HCT116 (cell line): Measurements from ENCODE around the gene SPRED2. TPM values are rescaled to one million over a fixed set of nuclear protein-coding genes. Genes with fewer than 3 reads are reported as not detected.

ENCODE experiments used
- ATAC-seq: fragments of 200-7000 bp; cut with Tn5 transposase; 2 replicates; pipeline ENCODE4 v1.9.1; 2020; ENCODE audit warnings: mild to moderate bottlenecking, moderate library complexity
- BruUV-seq: library from RNA; stranded (reverse); fragments of 400-500 nt; replicated peaks from 2 replicates; lab custom pipeline; 2021; lab: Mats Ljungman, UMichigan
- CTCF ChIA-PET: fragments of 300-600 bp; sonication (Branson Sonifier 250); formaldehyde crosslinking; loops from one replicate; lab custom pipeline; 2021; ENCODE audit warnings: antibody characterized with exemption; lab: Charles Lee
- POLR2A ChIA-PET: fragments of 300-600, 350-600 bp; sonication (Branson Sonifier 250); formaldehyde crosslinking; loops from one replicate; lab custom pipeline; 2021; ENCODE audit warnings: antibody characterized with exemption; lab: Charles Lee
- RAD21 ChIA-PET, 2 experiments: fragments of 300-600 bp; sonication (Branson Sonifier 250); formaldehyde crosslinking; loops; one replicate each; lab custom pipeline; 2023; ENCODE audit warnings: low total read pairs in 2 of 2; ENCODE audit not compliant: uncharacterized antibody in 2 of 2, unreplicated experiment in 2 of 2, low non-redundant PET in 1 of 2; lab: Charles Lee
- DNase-seq: peaks from one replicate; pipeline ENCODE4 v3.0.0-alpha.2; 2010; ENCODE audit warnings: low read depth, low spot score
- H2AFZ ChIP-seq: fragments of 200-600 bp; shearing (Covaris generic), sonication (generic); 2 replicates; pipeline ENCODE4 v1.6.1; 2017; ENCODE audit warnings: low read depth, mixed run types, mixed read lengths, antibody characterized with exemption, low read length; ENCODE audit not compliant: poor library complexity, severe bottlenecking
- H3K27ac ChIP-seq: 2 replicates; pipeline ENCODE4 v1.5.1; 2012; ENCODE audit warnings: low read depth, low read length
- H3K27me3 ChIP-seq: fragments of 200-600 bp; sonication (generic); 2 replicates; pipeline ENCODE4 v1.6.1; 2016; ENCODE audit warnings: mixed run types, low read length, mixed read lengths; ENCODE audit not compliant: insufficient read depth
- H3K36me3 ChIP-seq, 2 experiments: fragments of 200-500 bp in 1 of 2; fragments of 200-600 bp in 1 of 2; sonication (Bioruptor generic) in 1 of 2; sonication (generic) in 1 of 2; 2 replicates each; pipeline versions ENCODE4 v1.5.1 to v1.6.1; 2014 to 2016; ENCODE audit warnings: low read length in 2 of 2, inconsistent platforms in 1 of 2, mixed read lengths in 1 of 2, mixed run types in 1 of 2; ENCODE audit not compliant: insufficient read depth in 2 of 2, control insufficient read depth in 1 of 2
- H3K4me1 ChIP-seq, 2 experiments: fragments of 200-600 bp in 1 of 2; sonication (generic) in 1 of 2; 2 replicates each; pipeline versions ENCODE4 v1.5.1 to v1.6.1; 2012 to 2017; ENCODE audit warnings: low read length in 2 of 2, inconsistent platforms in 1 of 2, mild to moderate bottlenecking in 1 of 2, mixed read lengths in 1 of 2, mixed run types in 1 of 2, moderate library complexity in 1 of 2; ENCODE audit not compliant: insufficient read depth in 2 of 2, control insufficient read depth in 1 of 2
- H3K4me2 ChIP-seq: fragments of 200-600 bp; sonication (generic); 2 replicates; pipeline ENCODE4 v1.6.1; 2017; ENCODE audit warnings: mixed run types, low read length, mixed read lengths
- H3K4me3 ChIP-seq, 2 experiments: fragments of 200-600 bp in 1 of 2; sonication (generic) in 1 of 2; replicated peaks in 1 of 2; 2 replicates each; pipeline ENCODE4 v1.5.1; 2011 to 2016; ENCODE audit warnings: low read length in 2 of 2, control low read depth in 1 of 2, low read depth in 1 of 2, mild to moderate bottlenecking in 1 of 2, mixed read lengths in 1 of 2, mixed run types in 1 of 2
- H3K79me2 ChIP-seq: fragments of 200-600 bp; sonication (generic); 2 replicates; pipeline ENCODE4 v1.6.1; 2017; ENCODE audit warnings: mild to moderate bottlenecking, mixed run types, low read length, moderate library complexity, mixed read lengths; ENCODE audit not compliant: insufficient read depth
- H3K9ac ChIP-seq: fragments of 200-600 bp; sonication (generic); 2 replicates; pipeline ENCODE4 v1.6.1; 2016; ENCODE audit warnings: low read length, mixed read lengths
- H3K9me2 ChIP-seq: fragments of 200-600 bp; sonication (generic), shearing (Covaris generic); 2 replicates; pipeline ENCODE4 v1.6.1; 2017; ENCODE audit warnings: mixed run types, mild to moderate bottlenecking, moderate library complexity; ENCODE audit not compliant: insufficient read depth
- H3K9me3 ChIP-seq, 2 experiments: fragments of 200-500 bp in 1 of 2; fragments of 200-600 bp in 1 of 2; sonication (Bioruptor generic) in 1 of 2; sonication (generic) in 1 of 2; 2 replicates each; pipeline ENCODE4 v1.6.1; 2014 to 2017; ENCODE audit warnings: low read length in 2 of 2, mixed read lengths in 2 of 2, inconsistent platforms in 1 of 2, low read depth in 1 of 2, mild to moderate bottlenecking in 1 of 2, mixed run types in 1 of 2, moderate library complexity in 1 of 2; ENCODE audit not compliant: control insufficient read depth in 1 of 2, insufficient read depth in 1 of 2
- H4K20me1 ChIP-seq: fragments of 200-600 bp; sonication (generic), shearing (Covaris generic); 2 replicates; pipeline ENCODE4 v1.6.1; 2017; ENCODE audit warnings: mixed run types, mild to moderate bottlenecking, moderate library complexity; ENCODE audit not compliant: insufficient read depth
- CEBPB ChIP-seq: IDR thresholded peaks from 2 replicates; pipeline ENCODE4 v1.6.1; 2012; ENCODE audit warnings: low read depth
- POLR2A ChIP-seq: IDR thresholded peaks from 2 replicates; pipeline ENCODE4 v1.7.0; 2011; ENCODE audit warnings: borderline replicate concordance; ENCODE audit not compliant: insufficient read depth, insufficient read length; ENCODE audit errors: extremely low read depth
- POLR2AphosphoS5 ChIP-seq: IDR thresholded peaks from 2 replicates; pipeline ENCODE4 v1.6.1; 2011; ENCODE audit warnings: mild to moderate bottlenecking, low read depth, low read length, moderate library complexity
- SIN3A ChIP-seq: IDR thresholded peaks from 2 replicates; pipeline ENCODE4 v1.6.1; 2012; ENCODE audit warnings: low read depth
- SRF ChIP-seq: IDR thresholded peaks from 2 replicates; pipeline ENCODE4 v1.6.1; 2012; ENCODE audit warnings: low read depth
- TCF7L2 ChIP-seq: IDR thresholded peaks from 2 replicates; pipeline ENCODE4 v1.7.0; 2011; ENCODE audit warnings: borderline replicate concordance, inconsistent platforms; ENCODE audit not compliant: insufficient read depth, insufficient read length; ENCODE audit errors: extremely low read depth
- YY1 ChIP-seq: IDR thresholded peaks from 2 replicates; pipeline ENCODE4 v1.6.1; 2011; ENCODE audit warnings: low read length, low read depth, moderate library complexity, mild to moderate bottlenecking; ENCODE audit not compliant: insufficient replicate concordance; ENCODE audit errors: extremely low read depth
- ZFX ChIP-seq: fragments of 450-650 bp; IDR thresholded peaks from 2 replicates; pipeline ENCODE4 v1.6.1; 2017
- intact Hi-C: fragments of 100-400 bp; cut with micrococcal nuclease; formaldehyde crosslinking; loops from 2 replicates; pipeline ENCODE4 v1.10.0; 2022
- total RNA-seq: library from RNA; stranded (reverse); gene quantifications from one replicate; pipeline ENCODE4 v1.2.1, GENCODE V29; 2021; ENCODE audit not compliant: unreplicated experiment

Gene SPRED2
- total RNA-seq, 1 experiment from 2014 or later = 62.6 TPM

DNA sequence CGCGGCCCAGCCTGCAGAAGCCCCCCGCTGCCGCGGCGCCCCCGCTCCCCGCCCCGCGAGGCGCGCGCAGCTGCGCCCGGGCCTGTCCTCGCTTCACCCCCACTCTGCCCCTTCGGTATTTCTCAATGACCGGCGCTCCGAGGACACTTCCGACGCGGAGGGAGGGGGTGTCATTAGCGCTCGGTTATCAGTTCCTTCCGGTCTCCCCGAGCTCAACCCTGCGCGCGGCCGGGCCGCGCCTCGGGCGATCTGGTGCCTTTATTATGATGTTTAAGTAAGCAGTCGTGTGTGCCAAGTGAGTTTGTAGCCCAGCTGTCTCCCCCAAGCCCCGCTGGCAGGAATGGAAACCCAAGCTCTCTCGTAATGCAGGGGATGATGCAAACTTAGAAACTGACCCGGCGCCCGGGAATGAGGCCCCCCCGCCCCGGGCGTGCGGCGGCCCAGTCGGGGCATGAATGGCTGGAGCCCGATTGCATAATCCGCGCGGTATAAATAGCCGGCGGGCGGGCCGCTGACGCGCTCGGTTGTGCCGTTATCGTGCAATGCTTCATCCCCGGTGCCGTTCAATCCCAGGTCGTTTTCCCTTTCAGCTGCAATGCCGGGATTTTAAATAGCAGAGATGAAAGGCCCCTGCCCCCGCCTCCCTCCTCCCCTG, 3.9 kb upstream of the SPRED2 start:
- RAD21 ChIA-PET = no interaction called here
- no peaks in the 10 kb centered on the region for H4K20me1 ChIP-seq
- H3K4me1 ChIP-seq = peaks cover 27 to 39% of the 10 kb centered on the region in 2 experiments
- H3K27ac ChIP-seq = peak overlapping the region; percentile 93
- peak overlapping the region; percentile 97 for H3K4me2 ChIP-seq
- intact Hi-C loops = loop anchor here (10.0 kb wide), 1 partner anchor 381 kb away; the partner anchor contains the start of gene CEP68
- POLR2A ChIA-PET = interaction anchor here (1.0 to 2.1 kb wide), 2 partner anchors 22 to 53 kb away, joined by 3 to 11 read pairs; no protein-coding TSS in a partner anchor
- H2AFZ ChIP-seq = peak overlapping the region; percentile 73
- ATAC-seq = peak; percentile 62
- H3K9ac ChIP-seq = peak overlapping the region; percentile 80
- no peaks in the 10 kb centered on the region for H3K27me3 ChIP-seq
- no peaks in the 10 kb centered on the region for H3K36me3 ChIP-seq
- BruUV-seq = no TSS peak
- no peak for TF ChIP-seq SRF
- TF ChIP-seq YY1 = no peak
- TF ChIP-seq POLR2A = peak; percentile 77
- TF ChIP-seq CEBPB = no peak
- TF ChIP-seq TCF7L2 = peak; percentile 88
- peak; percentile 75; the same call in 1 of the 2 replicates for TF ChIP-seq ZFX
- TF ChIP-seq, all 23 proteins: peak for 3
- H3K9me2 ChIP-seq = no peaks in the 10 kb centered on the region
- H3K4me3 ChIP-seq = peak overlapping the region; percentile 68 to 76
- peaks cover 8% of the 10 kb centered on the region for H3K79me2 ChIP-seq
- peak; percentile 63 for DNase-seq
- H3K9me3 ChIP-seq = no peaks in the 10 kb centered on the region
- CTCF ChIA-PET = no interaction called here

DNA sequence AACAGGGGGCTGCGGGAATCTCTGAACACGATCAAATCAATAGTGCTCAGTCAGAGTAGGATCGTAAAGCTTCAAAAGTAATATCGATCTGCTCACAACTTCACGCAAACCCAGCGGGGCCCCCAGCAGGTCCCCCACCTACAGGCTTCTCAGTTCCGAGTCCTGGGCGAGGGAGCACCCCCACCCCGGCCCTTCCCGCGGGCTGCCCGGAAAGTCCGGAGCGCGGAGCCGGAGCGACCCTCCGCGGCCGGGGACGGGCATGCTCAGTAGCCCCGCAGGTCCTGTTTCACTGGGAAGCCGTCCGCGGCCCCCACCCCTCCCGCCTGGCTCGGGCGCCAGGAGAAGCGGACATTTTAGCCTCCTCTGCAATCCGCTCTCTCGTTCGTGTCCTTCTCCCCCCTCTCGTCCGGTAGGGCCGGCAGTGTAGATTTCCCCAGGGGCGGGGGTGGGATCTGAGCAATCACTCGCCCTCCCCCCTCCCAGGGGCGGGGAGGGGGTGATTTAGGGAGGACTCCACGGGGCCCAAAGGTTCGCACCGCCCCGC, 3.3 kb upstream of the SPRED2 start:
- Histone ChIP-seq H3K27me3 (no peaks in the 10 kb centered on the region), H3K4me2 (peak overlapping the region; percentile 97), H3K27ac (peak overlapping the region; percentile 93), H2AFZ (no peak overlapping the region), H3K4me1 (peaks cover 27 to 36% of the 10 kb centered on the region in 2 experiments), H3K79me2 (peaks cover 12% of the 10 kb centered on the region), H4K20me1 (no peaks in the 10 kb centered on the region), H3K9me3 (no peaks in the 10 kb centered on the region), H3K36me3 (no peaks in the 10 kb centered on the region), H3K4me3 (peak overlapping the region; percentile 68 to 76), H3K9ac (peak overlapping the region; percentile 80), H3K9me2 (no peaks in the 10 kb centered on the region)
- peak; percentile 74 for TF ChIP-seq YY1
- TF ChIP-seq POLR2A = no peak
- TF ChIP-seq SIN3A = no peak
- no peak for TF ChIP-seq CEBPB
- peak; percentile 72 for TF ChIP-seq POLR2AphosphoS5
- ATAC-seq = peak; percentile 61
- ChIA-PET RAD21 (interaction anchor here (0.6 to 0.8 kb wide), 2 partner anchors 117 kb away, joined by 3 to 6 read pairs; no protein-coding TSS in a partner anchor), POLR2A (interaction anchor here (2.1 kb wide), 1 partner anchor 52 kb away, joined by 11 read pairs; no protein-coding TSS in a partner anchor), CTCF (no interaction called here)
- intact Hi-C loops = loop anchor here (1.0 to 10.0 kb wide), 2 partner anchors 118 to 381 kb away; partner anchors contain the start of gene CEP68
- no TSS peak for BruUV-seq
- DNase-seq = peak; percentile 66
